T47D (cell line): ENCODE data around the gene IL1RAPL2.
"Not testable (repeated sequence)": the region's sequence is repeated elsewhere in the genome, so short reads cannot be mapped to it uniquely, and the experiment has no call there.

Source experiments
- DNase-seq, 2 experiments: peaks; one replicate each; pipeline versions ENCODE4 v3.0.0 to v3.0.0-alpha.2; 2011 to 2012; ENCODE audit warnings: low read depth in 1 of 2, low spot score in 1 of 2
- JUND ChIP-seq: IDR thresholded peaks from 2 replicates; pipeline ENCODE4 v1.6.1; 2012; ENCODE audit warnings: low read depth
- in situ Hi-C: cut with HindIII; loops from 2 replicates; pipeline ENCODE4 v1.10.0; 2016; ENCODE audit warnings: low sequenced_read_pairs, low pct_unique_long_range_greater_than_20kb

The IL1RAPL2 gene

DNA sequence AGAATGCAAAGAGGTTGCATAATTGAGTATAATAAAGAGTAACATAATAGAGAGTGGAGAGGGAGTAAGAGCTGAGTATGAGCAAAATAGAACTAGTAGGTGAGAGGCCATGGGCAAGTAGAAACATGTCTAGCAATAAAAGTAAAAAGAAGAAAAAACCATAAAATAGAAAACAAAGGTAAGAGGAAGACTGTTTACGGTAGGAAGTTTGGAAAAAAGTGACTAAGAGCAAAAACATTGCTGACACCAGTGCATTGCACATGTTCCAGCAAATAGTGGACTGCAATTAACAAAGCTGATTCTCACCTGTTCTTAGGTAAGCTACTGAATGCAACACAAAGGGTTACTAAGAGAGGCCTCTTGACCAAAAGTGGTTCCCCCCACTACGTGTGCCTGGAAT lies 451.6 kb downstream of the IL1RAPL2 start:
- TF ChIP-seq JUND = no peak
- in situ Hi-C loops = no loop called here
- no peak for DNase-seq

DNA sequence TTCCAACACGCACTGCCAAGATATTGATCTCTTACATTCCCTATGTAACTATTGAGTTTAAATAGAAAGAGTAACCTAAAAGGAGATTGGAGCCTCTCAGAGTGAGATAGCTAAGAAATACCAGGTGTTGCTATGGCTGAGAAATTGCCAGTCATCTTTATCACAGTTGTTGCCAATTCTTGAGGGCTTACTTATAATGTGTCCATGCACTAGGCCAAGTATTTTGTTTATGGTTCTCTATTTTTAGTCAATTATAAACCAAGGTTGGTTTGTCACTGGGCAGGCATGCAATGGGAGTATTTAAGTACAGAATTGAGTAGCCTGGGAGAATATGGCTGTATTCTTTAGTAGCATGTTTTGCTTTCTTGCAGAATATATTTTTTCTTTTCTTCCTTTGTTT lies 452.9 kb downstream of the IL1RAPL2 start:
- DNase-seq = no peak
- in situ Hi-C loops = no loop called here
- no peak for TF ChIP-seq JUND

DNA sequence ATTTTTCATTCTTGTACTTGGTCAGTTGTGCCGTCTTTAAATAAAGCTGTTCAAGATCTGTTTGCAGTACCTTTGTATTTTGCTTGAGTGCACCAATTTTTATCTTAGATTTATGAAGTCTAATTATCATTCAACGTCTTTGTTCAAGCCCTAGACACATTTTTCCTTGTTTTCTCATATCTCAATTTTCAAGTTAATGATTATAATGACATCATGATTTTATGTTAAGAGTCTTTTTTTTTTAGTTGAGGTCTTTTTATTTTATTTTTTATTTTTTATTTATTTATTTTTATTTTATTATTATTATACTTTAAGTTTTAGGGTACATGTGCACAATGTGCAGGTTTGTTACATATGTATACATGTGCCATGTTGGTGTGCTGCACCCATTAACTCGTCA lies 463.0 kb downstream of the IL1RAPL2 start:
- in situ Hi-C loops, DNase-seq: not testable (repeated sequence)

DNA sequence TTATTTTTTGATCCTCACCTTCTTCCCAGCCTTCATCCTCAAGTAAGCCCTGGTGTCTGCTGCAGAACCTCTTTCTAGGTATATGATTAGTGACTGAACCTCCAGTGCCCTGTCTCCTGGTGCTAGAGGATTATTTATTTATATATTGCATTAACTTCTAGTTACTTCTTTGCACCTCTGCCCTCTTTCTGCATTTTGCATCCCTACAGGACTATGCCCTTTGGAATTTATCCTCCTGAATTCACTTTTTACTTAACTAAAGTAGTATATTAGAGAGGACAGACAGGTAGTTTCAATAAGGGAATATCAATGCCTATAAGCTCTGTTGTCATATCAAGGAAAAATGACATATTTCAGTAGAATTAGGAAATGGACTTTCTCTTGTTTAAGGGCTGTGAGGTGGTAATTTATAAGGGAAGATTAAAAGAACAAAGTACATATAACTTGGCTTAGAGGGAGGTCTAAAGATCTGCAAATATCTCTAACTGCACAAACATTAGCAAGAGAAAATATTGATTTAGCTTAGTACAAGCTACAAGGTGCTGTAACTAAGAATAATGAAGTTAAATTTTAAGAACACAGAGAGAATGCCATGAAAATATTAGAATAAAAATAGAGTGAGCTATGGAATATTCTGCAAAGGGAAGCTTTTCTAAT lies 472.8 kb downstream of the IL1RAPL2 start:
- no peak for TF ChIP-seq JUND
- in situ Hi-C loops = no loop called here
- no peak for DNase-seq

DNA sequence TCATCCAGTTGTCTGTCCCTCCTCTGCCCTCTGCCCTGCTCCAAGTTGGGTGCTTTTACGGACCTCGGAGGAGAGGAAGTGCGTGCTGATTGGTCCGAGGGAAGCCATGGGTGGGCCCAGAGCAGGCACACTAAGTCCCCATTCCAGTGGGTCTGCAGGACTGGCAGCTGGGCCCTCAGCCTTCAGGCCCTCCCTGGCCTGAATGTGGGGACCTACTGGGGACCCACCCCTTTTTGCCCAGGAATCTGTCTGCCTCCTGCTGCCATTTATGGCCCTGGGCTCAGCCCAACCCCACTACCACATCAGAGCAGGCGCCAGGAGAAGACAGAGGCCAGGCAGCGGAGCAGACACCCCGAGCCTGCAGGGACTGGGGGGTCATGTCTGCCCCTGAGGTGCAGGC lies 484.9 kb downstream of the IL1RAPL2 start:
- in situ Hi-C loops = no loop called here
- no peak for TF ChIP-seq JUND
- no peak for DNase-seq

DNA sequence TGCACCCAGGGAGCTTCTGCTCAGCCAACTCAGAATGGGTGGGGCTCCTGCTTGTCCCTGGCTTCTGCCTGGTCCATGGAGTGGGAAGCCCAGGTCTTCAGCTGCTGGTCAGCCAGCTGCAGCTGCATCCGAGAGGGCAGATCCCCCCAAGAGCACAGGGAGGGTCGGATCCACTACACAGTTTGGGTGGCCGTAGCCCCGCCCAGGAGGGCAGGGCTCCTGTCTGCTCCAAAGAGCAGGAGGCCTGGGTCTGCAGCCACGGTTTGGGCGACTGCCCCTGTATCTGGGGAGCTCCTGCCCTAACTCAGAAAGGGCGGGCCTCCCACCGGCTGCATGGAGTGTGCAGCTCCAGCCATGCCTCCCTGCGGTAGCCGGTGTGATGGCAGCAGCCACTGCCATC lies 485.4 kb downstream of the IL1RAPL2 start:
- in situ Hi-C loops = no loop called here

DNA sequence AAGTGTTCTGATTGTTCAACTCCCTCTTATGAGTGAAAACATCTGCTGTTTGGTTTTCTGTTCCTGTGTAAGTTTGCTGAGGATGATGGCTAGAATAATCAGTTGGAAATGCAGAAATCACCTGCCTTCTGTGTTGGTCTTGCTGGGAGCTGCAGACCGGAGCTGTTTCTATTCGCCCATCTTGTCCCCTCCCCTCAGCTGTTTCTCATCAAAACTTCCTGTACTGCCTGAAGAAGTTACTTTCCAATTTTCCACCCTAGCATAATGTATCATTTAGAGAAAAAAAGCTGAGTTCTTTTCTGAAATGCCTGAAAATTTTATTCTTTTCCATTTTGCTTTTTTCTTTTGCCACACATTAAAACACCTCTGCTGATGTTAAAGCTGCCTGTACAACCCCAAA lies 486.9 kb downstream of the IL1RAPL2 start:
- no peak for DNase-seq
- TF ChIP-seq JUND = no peak
- in situ Hi-C loops = no loop called here

More for the DNA sequence above, 485.4 kb downstream of the IL1RAPL2 start:
- TF ChIP-seq JUND = no peak
- no peak for DNase-seq

DNA sequence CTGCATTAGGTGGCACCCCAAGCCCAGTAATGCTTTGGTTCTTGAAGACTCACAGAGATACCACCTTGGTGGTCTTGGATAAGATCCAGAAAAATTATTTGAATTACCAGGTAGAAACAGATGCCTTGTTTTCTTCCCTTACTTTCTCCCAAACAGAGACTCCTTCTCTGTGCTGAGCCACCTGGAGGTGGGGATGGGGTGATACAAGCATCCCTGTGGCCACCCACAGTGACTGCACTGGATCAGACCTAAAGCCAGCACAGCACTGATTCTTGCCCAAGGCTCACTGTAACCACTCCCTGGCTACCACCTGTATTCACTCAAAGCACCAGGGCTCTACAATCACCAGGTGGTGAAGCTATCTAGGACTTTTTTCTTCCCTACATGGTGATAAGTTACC lies 497.7 kb downstream of the IL1RAPL2 start:
- in situ Hi-C loops = no loop called here
- no peak for TF ChIP-seq JUND
- DNase-seq = no peak

DNA sequence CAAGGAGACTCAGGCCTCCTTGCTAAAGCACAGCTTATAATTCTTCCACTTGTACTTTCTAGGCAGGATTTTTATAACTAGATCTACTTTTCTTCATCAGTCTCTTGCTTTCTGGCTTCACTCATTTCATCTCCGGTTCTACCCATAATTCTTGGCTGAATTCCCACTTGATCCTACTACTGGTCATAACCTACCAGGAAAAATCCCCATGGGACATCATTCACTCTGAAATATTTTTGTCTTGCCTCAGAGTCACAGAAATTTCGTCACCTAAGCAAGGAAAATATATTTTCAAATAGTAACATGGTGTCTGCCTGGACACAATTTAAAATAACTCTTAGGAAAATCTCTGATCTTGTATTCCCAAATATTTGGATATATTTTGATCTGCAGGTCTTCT lies 532.2 kb downstream of the IL1RAPL2 start:
- in situ Hi-C loops = no loop called here
- TF ChIP-seq JUND = no peak
- no peak for DNase-seq

DNA sequence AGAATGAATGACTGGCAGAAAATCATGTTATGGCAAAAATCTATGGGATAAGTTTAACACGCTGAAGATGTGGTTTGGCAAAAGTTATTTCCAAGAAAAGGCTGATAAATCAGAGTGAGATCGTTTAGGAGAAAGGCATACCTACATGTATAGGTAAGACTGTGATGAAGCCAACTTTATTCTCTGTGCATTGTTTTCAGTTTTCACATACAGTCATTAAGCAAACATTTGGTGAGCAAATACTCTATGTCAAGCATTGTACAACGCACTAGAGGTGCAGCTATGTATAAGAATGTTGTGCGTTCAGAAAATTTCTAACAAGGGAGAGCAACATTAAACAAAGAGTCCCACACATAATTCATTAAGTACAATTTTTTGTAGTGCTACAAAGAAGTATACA lies 532.8 kb downstream of the IL1RAPL2 start:
- no peak for TF ChIP-seq JUND
- peak; percentile 1 to 52 for DNase-seq
- in situ Hi-C loops = no loop called here

DNA sequence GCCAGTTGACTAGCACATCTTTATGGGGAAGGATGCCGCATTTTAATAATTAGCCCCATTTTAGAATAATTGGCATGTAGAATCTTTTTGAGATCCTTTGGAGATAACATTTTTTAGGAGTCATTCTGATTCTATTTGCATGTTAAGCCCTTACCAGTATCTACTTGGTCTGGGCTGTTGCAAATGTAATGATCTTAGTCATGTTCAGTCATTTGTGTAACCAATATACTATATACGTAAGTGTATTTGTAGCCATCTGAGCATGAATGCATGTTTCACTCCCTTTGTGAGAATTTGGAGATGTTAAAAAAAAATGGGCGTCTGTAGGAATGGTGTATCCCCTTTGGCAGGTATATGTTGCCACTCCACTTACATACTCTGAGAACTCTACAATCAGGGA lies 535.4 kb downstream of the IL1RAPL2 start:
- TF ChIP-seq JUND = no peak
- no peak for DNase-seq
- in situ Hi-C loops = no loop called here

DNA sequence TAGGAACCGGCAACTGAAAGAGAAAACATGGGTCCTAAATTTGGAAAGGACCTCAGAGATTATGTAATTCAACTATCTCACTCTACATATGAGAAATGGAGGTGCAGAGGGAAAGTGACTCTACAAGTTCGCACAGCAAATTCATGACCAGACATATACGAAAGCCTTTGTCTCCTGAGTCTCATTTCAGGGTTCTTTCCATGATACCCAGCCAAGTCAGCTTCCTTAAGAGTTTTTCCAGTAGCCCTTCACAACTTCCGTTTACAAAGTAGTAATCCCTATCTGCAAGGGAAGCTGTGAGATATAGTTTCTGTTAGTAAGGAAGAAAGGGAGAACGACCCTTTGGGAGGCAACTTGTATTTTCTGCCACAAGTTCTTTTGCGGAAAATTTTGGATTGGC lies 543.9 kb downstream of the IL1RAPL2 start:
- no peak for DNase-seq
- in situ Hi-C loops = no loop called here
- no peak for TF ChIP-seq JUND

DNA sequence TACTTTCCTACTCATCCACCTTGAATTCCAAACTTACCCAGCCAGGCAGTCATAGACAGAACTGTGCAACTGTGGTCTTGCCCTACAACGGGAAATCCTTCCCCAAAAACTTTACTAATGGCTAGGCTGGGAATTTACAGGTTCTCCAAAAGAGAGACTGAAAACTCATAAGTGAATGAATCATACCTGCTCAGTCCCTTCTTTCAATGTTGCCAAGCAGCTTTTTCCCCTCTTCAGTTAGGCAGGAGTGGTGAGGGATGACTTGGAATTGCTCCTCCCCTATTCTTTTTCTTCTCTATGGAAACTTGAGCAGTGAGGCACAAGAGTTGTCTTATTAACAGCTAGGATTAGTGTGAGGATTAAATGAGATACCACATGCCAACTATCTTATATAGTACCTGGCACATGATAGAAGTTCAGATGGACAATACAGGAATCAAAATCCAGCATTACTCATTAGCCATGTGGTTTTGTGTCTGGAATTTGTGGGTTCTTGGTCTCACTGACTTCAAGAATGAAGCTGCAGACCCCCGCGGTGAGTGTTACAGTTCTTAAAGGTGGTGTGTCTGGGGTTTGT lies 548.6 kb downstream of the IL1RAPL2 start:
- no peak for TF ChIP-seq JUND
- DNase-seq = no peak
- in situ Hi-C loops = no loop called here

DNA sequence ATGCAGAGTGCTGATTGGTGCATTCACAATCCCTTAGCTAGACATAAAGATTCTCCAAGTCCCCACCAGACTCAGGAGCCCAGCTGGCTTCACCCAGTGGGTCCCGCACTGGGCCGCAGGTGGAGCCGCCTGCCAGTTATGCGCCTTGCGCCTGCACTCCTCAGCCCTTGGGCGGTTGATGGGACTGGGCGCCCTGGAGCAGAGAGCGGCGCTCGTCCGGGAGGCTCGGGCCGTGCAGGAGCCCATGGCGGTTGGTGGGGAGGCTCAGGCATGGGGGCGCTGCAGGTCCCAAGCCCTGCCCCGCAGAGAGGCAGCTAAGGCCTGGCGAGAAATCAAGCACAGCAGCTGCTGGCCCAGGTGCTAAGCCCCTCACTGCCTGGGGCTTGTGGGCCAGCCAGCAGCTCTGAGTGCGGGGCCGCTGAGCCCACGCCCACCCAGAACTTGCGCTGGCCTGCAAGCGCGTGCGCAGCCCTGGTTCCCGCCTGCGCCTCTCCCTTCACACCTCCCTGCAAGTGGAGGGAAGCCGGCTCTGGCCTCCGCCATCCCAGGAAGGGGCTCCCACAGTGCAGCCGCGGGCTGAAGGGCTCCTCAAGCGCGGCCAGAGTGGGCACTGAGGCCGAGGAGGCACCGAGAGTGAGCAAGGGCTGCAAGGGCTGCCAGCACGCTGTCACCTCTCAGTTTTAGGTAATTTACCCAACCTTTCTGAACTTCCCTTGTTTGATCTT lies 549.8 kb downstream of the IL1RAPL2 start:
- in situ Hi-C loops, DNase-seq: not testable (repeated sequence)
